DMS153 treated with DMSO at 0.1 percent for 48 hours (cell line): ENCODE measurements around the gene MARVELD3.
"Not testable (repeated sequence)": the region's sequence is repeated elsewhere in the genome, so short reads cannot be mapped to it uniquely, and the experiment has no call there.

Experiments used
- DNase-seq: peaks from one replicate; lab custom pipeline; 2025; ENCODE audit not compliant: unreplicated experiment; lab: John Stamatoyannopoulos, UW

MARVELD3 gene

GRCh38 chr16:71670537-71670936, 44.6 kb downstream of the MARVELD3 start:
- DNase-seq: no peak

- DNase-seq: no peak
Observed at GRCh38 chr16:71671165-71671564, 45.2 kb downstream of the MARVELD3 start.

GRCh38 chr16:71672125-71672524, 46.1 kb downstream of the MARVELD3 start:
- DNase-seq: no peak

- DNase-seq: no peak
Observed at GRCh38 chr16:71672803-71673581, 47.0 kb downstream of the MARVELD3 start.

- DNase-seq: no peak
Observed at GRCh38 chr16:71673582-71673973, 47.6 kb downstream of the MARVELD3 start.

- DNase-seq: no peak
Observed at GRCh38 chr16:71674229-71674628, 48.2 kb downstream of the MARVELD3 start.

GRCh38 chr16:71675380-71675779, 49.4 kb downstream of the MARVELD3 start:
- DNase-seq: no peak

GRCh38 chr16:71676236-71676635, 50.3 kb downstream of the MARVELD3 start:
- DNase-seq: no peak

GRCh38 chr16:71681360-71681759, 55.4 kb downstream of the MARVELD3 start:
- DNase-seq: no peak

- not testable (repeated sequence) for DNase-seq
Observed at GRCh38 chr16:71684280-71684679, 58.3 kb downstream of the MARVELD3 start.
